IPS-20b (cell line): ENCODE data around the gene IL4I1.

ENCODE experiments used
- H3K27ac ChIP-seq: one replicate; pipeline ENCODE4 v1.5.1; 2013; ENCODE audit warnings: low read length
- H3K27me3 ChIP-seq: 2 replicates; pipeline ENCODE4 v1.6.1; 2013; ENCODE audit warnings: mild to moderate bottlenecking, low read length, inconsistent platforms; ENCODE audit not compliant: insufficient read depth
- H3K36me3 ChIP-seq: 2 replicates; pipeline ENCODE4 v1.6.1; 2013; ENCODE audit warnings: low read depth, mild to moderate bottlenecking, inconsistent platforms, low read length, moderate library complexity; ENCODE audit not compliant: insufficient read depth
- H3K4me1 ChIP-seq: 2 replicates; pipeline ENCODE4 v1.6.1; 2013; ENCODE audit warnings: mild to moderate bottlenecking, control low read depth, inconsistent platforms, low read length, moderate library complexity; ENCODE audit not compliant: insufficient read depth
- H3K4me3 ChIP-seq: 2 replicates; pipeline ENCODE4 v1.5.1; 2013; ENCODE audit warnings: mild to moderate bottlenecking, low read length, inconsistent platforms
- H3K9ac ChIP-seq: 2 replicates; pipeline ENCODE4 v1.6.1; 2013; ENCODE audit warnings: low read depth, mild to moderate bottlenecking, inconsistent platforms, low read length, moderate library complexity
- H3K9me3 ChIP-seq: 2 replicates; pipeline ENCODE4 v1.6.1; 2013; ENCODE audit warnings: mild to moderate bottlenecking, low read depth, low read length, inconsistent platforms; ENCODE audit not compliant: insufficient read depth

The IL4I1 gene

DNA sequence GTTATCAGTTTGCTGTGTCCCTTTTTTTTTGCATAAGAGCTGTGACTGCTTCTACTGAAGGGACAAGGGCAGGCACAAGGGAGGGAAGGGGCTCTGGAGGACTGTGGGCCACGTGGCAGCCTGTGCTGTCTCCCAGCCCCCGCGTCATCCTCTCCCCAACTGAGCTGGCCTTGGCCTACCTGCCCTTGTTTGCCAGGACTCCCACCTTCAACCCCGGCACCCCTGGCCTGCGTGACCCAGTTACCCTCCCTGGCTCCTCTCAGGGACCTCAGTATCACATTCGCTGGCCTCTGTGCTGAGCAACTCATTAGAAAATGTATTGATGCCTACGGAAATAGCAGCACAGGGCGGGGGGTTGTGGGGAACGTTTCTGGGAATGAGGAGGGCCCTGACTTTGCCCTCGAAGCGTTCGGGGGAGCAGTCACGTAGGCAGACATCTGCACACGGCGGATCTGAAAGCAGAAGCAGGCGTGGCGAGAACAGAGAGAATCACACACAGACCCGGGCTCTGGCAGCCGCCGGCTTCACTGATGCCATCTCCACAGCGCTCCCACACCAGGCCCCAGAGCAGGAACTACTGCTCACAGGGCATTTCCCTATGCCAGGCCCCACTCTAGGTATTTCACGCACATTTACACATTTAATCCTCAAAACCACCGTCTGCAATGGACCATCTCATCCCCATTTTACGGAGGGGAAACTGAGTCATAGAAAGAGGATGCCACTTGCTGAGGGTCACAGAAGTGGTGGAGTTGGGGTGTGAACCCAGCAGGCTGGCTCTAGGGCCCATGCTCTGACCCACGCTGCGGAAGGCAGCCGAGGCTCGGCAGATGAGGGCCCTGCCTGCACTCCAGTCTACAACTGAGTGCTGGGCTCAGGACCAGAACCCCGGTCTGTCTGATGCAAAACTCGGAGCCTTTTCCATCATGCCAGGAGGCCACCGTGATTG lies 26.6 kb upstream of the IL4I1 start:
- Histone ChIP-seq H3K27ac (no peak overlapping the region), H3K9me3 (no peaks in the 10 kb centered on the region), H3K4me3 (no peak overlapping the region), H3K9ac (peak overlapping the region; percentile 15; the same call in 1 of the 2 replicates), H3K27me3 (no peaks in the 10 kb centered on the region), H3K36me3 (peaks cover 85% of the 10 kb centered on the region), H3K4me1 (peaks cover 10% of the 10 kb centered on the region; the same call in 1 of the 2 replicates)

DNA sequence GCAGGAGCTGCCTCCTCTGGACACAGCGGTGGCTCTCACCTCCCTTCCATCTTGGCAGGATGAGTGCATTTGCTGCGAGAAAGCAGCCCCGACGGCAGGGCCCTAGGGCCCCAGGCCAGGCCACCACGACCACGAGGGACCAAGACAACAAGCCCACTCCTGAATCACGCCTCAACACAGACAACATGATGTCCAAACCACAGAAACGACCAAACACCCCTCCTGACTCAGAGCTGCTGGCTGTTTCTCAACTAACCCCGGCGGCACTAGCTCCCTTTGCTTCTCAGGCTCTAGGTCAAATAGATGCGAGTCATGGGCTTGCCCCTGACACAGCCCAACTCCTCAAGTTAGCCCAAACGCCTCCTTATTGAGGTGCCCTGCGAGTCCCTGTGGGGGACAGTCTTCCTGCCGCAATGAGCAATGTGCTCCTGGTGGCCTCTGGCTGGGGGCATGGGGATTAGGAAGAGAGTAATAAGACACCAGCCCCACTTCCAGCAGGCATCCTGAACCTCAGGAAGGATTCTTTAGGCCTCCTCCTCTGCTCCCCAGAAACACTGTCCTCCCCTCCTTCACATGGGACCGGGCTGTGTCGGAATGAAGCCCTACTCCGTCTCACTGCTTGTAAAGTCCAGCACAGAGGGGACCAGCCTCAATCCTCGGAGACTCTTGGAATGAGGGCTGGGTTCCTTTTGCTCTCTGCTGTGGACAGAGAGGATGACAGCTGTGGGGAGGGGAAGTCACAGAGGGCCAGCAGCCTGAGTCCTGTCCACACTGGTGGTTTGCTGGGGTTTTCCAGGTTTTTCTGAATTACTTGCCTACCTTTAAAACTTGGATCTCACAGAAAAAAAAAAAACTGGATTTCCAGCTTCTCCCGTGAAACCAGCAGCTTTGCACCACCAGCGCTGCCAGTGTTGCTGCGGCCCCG lies 25.4 kb upstream of the IL4I1 start:
- Histone ChIP-seq H3K9ac (peak overlapping the region; percentile 34; the same call in 1 of the 2 replicates), H3K27me3 (no peaks in the 10 kb centered on the region), H3K27ac (no peak overlapping the region), H3K4me3 (no peak overlapping the region), H3K4me1 (peaks cover 4% of the 10 kb centered on the region; the same call in 1 of the 2 replicates), H3K9me3 (no peaks in the 10 kb centered on the region), H3K36me3 (peaks cover 86% of the 10 kb centered on the region)

DNA sequence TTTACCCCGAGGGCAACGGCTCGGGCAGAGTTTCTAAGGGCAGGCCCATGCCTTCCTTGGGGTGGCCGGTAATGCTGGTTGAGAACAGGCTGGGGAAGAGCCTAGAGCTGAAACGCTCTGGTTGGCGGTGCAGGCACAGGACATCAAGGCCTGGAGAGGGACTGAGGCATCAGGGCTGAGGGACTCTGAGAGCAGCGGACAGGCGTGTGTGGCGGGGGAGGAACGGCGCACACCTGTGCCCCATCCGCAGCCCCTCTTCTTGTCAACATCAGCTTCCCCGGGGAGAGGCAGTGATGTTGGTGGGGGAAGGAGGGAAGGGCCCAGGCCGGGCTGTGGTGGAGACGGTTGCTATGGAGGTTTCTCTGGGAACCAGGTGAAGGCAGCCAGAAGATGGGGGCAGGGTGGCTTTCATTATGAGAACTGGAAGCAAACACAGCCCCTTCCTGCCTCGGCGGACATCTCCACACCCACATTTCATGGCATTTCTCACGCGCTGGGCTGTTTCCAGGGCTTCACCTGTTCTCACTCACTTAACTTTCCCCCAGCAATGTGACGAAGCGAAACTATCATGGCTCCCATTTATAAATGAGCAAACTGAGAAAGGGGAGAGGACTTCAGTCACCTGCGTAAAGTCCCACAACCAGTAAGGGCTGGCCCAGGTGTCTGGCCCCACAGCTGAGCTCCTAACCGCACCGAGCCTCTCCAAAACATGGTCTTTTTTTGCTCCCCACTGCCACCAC lies 24.1 kb upstream of the IL4I1 start:
- Histone ChIP-seq H3K9ac (no peak overlapping the region), H3K27me3 (no peaks in the 10 kb centered on the region), H3K9me3 (no peaks in the 10 kb centered on the region), H3K27ac (no peak overlapping the region), H3K36me3 (peaks cover 80% of the 10 kb centered on the region), H3K4me3 (no peak overlapping the region), H3K4me1 (peaks cover 4% of the 10 kb centered on the region; the same call in 1 of the 2 replicates)

DNA sequence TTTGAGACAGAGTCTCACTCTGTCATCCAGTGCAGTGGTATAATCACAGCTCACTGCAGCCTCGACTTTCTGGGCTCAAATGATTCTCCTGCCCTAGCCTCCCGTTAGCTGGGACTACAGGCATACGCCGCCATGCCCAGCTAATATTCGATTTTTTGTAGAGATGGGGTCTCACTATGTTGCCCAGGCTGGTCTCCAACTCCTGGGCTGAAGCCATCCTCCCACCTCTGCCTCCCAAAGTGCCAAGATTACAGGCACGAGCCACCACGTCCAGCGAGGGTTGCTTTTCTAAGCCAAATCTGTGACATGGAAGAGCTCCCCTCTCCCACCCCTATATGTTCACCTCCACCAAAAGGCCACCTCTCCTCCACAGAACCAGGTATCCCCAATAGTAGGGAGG lies 21.4 kb upstream of the IL4I1 start:
- Histone ChIP-seq H3K4me3 (no peak overlapping the region), H3K27me3 (no peaks in the 10 kb centered on the region), H3K9ac (no peak overlapping the region), H3K36me3 (peaks cover 79% of the 10 kb centered on the region), H3K4me1 (peaks cover 4% of the 10 kb centered on the region; the same call in 1 of the 2 replicates), H3K9me3 (no peaks in the 10 kb centered on the region), H3K27ac (no peak overlapping the region)

DNA sequence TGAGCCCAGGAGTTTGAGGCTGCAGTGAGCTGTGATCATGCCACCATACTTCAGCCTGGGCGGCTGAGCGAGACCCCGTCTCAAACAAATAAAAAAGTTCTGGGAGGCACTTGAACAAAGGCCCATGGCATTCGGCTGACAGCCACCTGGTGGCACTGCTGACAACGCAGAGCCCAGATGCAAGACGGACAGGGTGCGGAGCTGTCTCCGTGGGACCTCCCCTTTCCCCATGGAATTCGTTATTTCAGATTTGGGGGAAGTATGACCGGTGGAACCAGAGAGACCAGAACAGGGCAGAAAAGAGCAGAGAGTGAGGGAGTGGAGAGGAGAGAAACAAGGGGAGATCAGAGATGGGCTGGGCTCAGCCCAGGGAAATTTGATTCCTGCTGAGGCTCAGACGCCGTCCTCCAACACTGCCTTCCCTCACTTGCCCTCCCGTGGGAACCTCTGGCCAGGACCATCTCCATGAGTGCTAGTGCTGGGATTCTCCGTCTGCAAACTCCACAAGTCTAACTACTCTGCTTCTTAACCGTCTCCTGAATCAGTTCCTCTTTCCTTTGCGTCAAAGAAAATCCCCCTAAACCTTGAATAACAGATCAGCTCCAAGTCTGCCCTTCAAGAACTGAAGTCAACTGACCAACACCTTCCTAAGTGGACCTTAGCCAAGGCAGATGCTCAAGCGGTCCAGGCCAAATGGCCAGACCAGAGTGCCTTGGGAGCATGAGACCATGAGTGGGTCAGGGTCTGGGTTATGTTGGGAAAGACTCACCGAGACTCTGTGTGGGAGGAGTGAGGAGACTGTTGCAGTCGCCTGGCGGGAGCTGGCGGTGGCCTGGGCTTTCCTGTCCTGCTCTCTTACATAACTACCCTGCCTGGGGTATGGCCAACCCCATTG lies 20.4 kb upstream of the IL4I1 start:
- Histone ChIP-seq H3K4me3 (no peak overlapping the region), H3K4me1 (peaks cover 3% of the 10 kb centered on the region; the same call in 1 of the 2 replicates), H3K9ac (no peak overlapping the region), H3K36me3 (peaks cover 78% of the 10 kb centered on the region), H3K27me3 (no peaks in the 10 kb centered on the region), H3K27ac (no peak overlapping the region), H3K9me3 (no peaks in the 10 kb centered on the region)

DNA sequence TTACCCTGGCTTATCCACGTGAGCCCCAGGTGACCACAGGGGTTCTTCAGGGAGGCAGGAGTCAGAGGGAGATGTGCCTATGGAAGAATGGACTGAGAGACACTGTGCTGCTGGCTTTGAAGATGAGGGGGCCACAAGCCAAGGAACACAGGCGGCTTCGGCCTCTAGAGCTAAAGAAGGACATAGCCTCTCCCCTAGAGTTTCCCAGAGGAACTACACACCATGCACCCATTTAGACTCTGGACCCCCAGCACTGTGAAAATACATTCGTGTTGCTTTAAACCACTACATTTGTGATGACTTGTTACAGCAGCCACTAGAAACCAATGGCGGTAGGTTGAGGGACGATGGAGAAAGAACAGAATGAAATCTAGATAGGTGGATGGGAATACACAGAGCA lies 18.6 kb upstream of the IL4I1 start:
- Histone ChIP-seq H3K9me3 (no peaks in the 10 kb centered on the region), H3K36me3 (peaks cover 75% of the 10 kb centered on the region)

DNA sequence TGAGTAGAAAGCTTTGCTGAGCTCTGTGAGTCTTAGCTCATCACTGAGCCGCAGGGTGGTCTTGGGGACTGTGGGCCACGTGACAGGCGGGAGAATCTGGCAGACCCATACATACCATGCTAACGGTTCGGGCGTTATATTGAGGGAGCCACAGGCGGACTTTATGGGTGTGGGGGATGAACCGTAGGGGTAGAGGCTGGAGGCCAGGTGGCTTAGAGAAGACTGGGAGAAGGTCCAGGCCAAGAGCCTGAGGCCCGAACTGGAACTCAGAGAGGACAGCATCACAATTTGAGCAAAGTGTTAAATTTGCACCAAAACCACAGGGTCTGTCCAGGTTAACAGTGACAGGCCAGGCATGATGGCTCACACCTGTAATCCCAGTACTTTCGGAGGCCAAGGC lies 17.0 kb upstream of the IL4I1 start:
- H3K27me3 ChIP-seq: no peaks in the 10 kb centered on the region
- H3K36me3 ChIP-seq: peaks cover 83% of the 10 kb centered on the region
- H3K9me3 ChIP-seq: no peaks in the 10 kb centered on the region
- no peaks in the 10 kb centered on the region for H3K4me1 ChIP-seq
- H3K4me3 ChIP-seq: no peak overlapping the region
- H3K27ac ChIP-seq: no peak overlapping the region
- H3K9ac ChIP-seq: no peak overlapping the region

More for the DNA sequence above, 18.6 kb upstream of the IL4I1 start:
- Histone ChIP-seq H3K27me3 (no peaks in the 10 kb centered on the region), H3K9ac (no peak overlapping the region), H3K27ac (no peak overlapping the region), H3K4me3 (no peak overlapping the region), H3K4me1 (no peaks in the 10 kb centered on the region)

DNA sequence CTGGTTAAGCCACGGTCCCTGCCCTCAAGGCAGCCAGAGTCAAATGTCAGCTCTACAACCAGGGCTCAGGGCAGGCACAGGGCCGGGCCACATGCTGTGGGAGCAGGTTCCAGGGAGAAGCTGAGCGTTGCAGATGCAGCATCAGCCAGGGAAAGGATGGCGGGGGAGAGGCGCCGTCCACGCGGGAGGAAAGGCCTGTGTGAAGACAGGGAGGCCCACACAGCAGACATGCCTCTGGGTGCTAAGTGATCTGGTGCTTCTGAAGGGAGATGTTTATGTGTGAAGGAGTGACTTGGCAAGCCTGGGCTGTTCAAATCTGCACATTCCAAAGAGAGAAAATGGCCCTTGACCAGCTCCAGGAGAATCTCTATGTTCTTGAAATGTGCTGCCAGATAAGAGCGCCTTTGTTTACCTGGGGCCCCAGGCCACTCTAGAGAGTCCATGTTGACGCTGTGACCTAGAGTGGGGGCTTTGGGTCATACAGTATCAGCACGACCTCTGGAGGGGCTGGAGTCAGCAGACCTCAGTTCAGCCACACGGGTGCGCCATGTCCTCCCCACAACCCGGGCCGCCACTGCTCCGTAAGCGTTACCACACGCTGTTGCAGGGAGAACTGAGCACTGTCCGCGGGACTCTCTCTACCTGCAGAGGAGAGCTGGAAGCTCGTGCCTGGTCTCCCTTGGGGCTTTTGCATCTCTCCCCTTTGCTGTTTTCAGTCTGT lies 16.4 kb upstream of the IL4I1 start:
- Histone ChIP-seq H3K9me3 (no peaks in the 10 kb centered on the region), H3K36me3 (peaks cover 84% of the 10 kb centered on the region), H3K9ac (no peak overlapping the region), H3K4me3 (no peak overlapping the region), H3K4me1 (no peaks in the 10 kb centered on the region), H3K27ac (no peak overlapping the region), H3K27me3 (no peaks in the 10 kb centered on the region)

DNA sequence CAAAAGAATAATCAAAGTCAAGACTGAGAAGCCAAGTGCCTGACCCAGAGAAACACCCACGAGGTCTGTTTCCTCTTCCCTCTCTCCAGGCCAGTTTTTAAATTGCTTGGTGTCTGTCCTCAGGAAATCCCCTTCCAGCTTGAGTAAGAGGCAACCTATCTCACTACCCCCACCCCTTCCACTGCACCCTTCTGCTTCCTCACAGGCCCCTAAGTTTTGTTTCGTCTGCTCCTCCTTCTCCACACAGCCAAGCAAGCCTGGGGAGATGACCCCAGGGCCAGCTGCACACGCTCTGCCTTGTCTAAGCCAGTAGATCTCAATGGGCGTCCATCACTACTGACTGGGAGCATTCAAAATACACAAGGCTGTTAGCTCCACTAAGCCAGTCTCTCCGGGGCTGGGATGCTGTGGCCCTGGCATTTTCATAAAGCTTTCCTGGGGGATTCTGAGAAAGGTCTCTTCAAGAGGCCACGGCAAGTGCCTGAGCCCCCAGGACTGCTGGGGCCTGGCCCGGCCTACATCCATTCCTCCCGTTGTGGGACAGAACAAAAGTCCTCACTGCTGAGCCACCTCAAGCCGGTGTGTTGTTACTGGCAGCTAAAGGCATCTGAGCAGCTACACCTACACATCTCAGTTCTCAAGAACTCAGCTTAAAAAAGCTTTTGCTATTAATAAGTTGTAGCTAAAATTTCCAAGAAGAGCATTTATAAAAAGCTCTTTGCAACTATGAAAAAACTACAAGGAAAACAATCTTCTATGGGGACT lies 14.9 kb upstream of the IL4I1 start:
- Histone ChIP-seq H3K4me3 (no peak overlapping the region), H3K4me1 (peaks cover 4% of the 10 kb centered on the region; the same call in 1 of the 2 replicates), H3K36me3 (peaks cover 88% of the 10 kb centered on the region), H3K9me3 (no peaks in the 10 kb centered on the region), H3K27ac (no peak overlapping the region), H3K27me3 (no peaks in the 10 kb centered on the region), H3K9ac (no peak overlapping the region)
